ENCODE measurements around the gene CIRBP. TPM values are rescaled to one million over a fixed set of nuclear protein-coding genes. Genes with fewer than 3 reads are reported as not detected.
A peak's percentile ranks its signal among the peaks of the same experiment; 100 is the strongest.

Gene CIRBP
- total and polyA plus RNA-seq, 2 of the 13 experiments (the other 11 are each of a cell fraction or from before 2014, with no cell fraction given), result 133 to 140 TPM

DNA sequence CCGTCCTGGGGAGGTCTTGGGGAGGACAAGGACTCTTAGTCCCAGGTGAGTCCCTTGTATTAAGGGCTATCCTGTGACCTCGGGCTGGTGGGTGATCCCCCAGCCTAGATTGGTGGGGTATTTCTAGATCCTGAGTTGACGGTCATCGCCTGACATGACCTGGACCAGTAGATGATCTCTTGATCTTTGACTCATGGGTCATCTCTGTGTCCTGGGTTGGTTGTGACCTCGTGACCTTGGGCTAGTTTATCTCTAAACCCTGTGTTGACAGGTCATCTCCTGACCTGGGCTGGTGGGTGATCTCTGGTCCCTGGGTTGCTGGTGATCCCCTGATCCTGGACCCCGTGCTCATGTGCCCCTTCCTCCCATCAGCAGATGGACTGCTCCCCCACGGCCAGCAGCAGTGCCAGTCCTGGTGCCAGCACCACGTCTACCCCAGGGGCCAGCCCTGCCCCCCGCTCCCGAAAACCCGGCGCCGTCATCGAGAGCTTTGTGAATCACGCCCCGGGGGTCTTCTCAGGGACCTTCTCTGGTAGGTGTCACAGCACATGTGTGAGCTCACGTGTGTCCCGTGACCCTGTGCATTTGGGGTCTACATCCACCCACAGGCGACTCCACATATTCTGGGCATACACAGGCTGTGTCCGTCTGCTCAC, 14.5 kb upstream of the CIRBP start (continued):
- TF ChIP-seq REPIN1 (CRISPR knock-in tag; IDR thresholded peaks at IDR 0.05; ENCODE audit: borderline replicate concordance, low read depth) (0 out of 2 replicates have a peak, but pooled peaks have one; percentile 47), ZNF749 (CRISPR knock-in tag; IDR thresholded peaks at IDR 0.05; ENCODE audit: borderline replicate concordance) (no peak), MAFF (IDR thresholded peaks at IDR 0.05; ENCODE audit: low read depth, low read length) (no peak), ZNF264 (CRISPR knock-in tag; IDR thresholded peaks at IDR 0.05) (no peak), FOXO1 (CRISPR knock-in tag; IDR thresholded peaks at IDR 0.05) (peak; percentile 80), FOXA1 (IDR thresholded peaks at IDR 0.05) (no peak), FOXA1 (CRISPR knock-in tag; IDR thresholded peaks at IDR 0.05) (peak; percentile 56), HNF4G (IDR thresholded peaks at IDR 0.05; ENCODE audit: borderline replicate concordance, low read depth, low read length) (peak; percentile 90), HNF4G (CRISPR knock-in tag; IDR thresholded peaks at IDR 0.05; ENCODE audit: borderline replicate concordance, low read depth) (peak; percentile 79; the same call in 1 of the 2 replicates), ZNF780A (CRISPR knock-in tag; IDR thresholded peaks at IDR 0.05) (no peak), NR3C1 (CRISPR knock-in tag; IDR thresholded peaks at IDR 0.05) (no peak), ZNF253 (CRISPR knock-in tag; IDR thresholded peaks at IDR 0.05; ENCODE audit: borderline replicate concordance) (no peak), SMAD3 (CRISPR knock-in tag; IDR thresholded peaks at IDR 0.05) (0 out of 2 replicates have a peak, but pooled peaks have one; percentile 42), MEF2D (CRISPR knock-in tag; IDR thresholded peaks at IDR 0.05) (peak; percentile 47), DPF2 (CRISPR knock-in tag; IDR thresholded peaks at IDR 0.05; ENCODE audit: borderline replicate concordance, low read depth) (peak; percentile 50)
- TF ChIP-seq, protein P1, sequence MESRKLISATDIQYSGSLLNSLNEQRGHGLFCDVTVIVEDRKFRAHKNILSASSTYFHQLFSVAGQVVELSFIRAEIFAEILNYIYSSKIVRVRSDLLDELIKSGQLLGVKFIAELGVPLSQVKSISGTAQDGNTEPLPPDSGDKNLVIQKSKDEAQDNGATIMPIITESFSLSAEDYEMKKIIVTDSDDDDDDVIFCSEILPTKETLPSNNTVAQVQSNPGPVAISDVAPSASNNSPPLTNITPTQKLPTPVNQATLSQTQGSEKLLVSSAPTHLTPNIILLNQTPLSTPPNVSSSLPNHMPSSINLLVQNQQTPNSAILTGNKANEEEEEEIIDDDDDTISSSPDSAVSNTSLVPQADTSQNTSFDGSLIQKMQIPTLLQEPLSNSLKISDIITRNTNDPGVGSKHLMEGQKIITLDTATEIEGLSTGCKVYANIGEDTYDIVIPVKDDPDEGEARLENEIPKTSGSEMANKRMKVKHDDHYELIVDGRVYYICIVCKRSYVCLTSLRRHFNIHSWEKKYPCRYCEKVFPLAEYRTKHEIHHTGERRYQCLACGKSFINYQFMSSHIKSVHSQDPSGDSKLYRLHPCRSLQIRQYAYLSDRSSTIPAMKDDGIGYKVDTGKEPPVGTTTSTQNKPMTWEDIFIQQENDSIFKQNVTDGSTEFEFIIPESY (CRISPR knock-in tag; IDR thresholded peaks at IDR 0.05), result 0 out of 2 replicates have a peak, but pooled peaks have one; percentile 45
- TF ChIP-seq, protein P2, sequence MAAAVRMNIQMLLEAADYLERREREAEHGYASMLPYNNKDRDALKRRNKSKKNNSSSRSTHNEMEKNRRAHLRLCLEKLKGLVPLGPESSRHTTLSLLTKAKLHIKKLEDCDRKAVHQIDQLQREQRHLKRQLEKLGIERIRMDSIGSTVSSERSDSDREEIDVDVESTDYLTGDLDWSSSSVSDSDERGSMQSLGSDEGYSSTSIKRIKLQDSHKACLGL (CRISPR knock-in tag; IDR thresholded peaks at IDR 0.05), result no peak
- TF ChIP-seq, protein P3, sequence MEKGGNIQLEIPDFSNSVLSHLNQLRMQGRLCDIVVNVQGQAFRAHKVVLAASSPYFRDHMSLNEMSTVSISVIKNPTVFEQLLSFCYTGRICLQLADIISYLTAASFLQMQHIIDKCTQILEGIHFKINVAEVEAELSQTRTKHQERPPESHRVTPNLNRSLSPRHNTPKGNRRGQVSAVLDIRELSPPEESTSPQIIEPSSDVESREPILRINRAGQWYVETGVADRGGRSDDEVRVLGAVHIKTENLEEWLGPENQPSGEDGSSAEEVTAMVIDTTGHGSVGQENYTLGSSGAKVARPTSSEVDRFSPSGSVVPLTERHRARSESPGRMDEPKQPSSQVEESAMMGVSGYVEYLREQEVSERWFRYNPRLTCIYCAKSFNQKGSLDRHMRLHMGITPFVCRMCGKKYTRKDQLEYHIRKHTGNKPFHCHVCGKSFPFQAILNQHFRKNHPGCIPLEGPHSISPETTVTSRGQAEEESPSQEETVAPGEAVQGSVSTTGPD (CRISPR knock-in tag; IDR thresholded peaks at IDR 0.05), result no peak
- TF ChIP-seq, protein P4, sequence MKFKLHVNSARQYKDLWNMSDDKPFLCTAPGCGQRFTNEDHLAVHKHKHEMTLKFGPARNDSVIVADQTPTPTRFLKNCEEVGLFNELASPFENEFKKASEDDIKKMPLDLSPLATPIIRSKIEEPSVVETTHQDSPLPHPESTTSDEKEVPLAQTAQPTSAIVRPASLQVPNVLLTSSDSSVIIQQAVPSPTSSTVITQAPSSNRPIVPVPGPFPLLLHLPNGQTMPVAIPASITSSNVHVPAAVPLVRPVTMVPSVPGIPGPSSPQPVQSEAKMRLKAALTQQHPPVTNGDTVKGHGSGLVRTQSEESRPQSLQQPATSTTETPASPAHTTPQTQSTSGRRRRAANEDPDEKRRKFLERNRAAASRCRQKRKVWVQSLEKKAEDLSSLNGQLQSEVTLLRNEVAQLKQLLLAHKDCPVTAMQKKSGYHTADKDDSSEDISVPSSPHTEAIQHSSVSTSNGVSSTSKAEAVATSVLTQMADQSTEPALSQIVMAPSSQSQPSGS (CRISPR knock-in tag; IDR thresholded peaks at IDR 0.05), result 0 out of 2 replicates have a peak, but pooled peaks have one; percentile 48
- TF ChIP-seq, protein P5, sequence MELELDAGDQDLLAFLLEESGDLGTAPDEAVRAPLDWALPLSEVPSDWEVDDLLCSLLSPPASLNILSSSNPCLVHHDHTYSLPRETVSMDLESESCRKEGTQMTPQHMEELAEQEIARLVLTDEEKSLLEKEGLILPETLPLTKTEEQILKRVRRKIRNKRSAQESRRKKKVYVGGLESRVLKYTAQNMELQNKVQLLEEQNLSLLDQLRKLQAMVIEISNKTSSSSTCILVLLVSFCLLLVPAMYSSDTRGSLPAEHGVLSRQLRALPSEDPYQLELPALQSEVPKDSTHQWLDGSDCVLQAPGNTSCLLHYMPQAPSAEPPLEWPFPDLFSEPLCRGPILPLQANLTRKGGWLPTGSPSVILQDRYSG (CRISPR knock-in tag; IDR thresholded peaks at IDR 0.05), result no peak
- TF ChIP-seq, protein P6, sequence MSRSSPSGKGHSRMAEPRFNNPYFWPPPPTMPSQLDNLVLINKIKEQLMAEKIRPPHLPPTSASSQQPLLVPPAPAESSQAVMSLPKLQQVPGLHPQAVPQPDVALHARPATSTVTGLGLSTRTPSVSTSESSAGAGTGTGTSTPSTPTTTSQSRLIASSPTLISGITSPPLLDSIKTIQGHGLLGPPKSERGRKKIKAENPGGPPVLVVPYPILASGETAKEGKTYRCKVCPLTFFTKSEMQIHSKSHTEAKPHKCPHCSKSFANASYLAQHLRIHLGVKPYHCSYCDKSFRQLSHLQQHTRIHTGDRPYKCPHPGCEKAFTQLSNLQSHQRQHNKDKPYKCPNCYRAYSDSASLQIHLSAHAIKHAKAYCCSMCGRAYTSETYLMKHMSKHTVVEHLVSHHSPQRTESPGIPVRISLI (CRISPR knock-in tag; IDR thresholded peaks at IDR 0.05; ENCODE audit: borderline replicate concordance), result no peak

Data from HepG2 (cell line).